ENCODE results near the gene CRLF3.

- TF ChIP-seq CTCF (IDR thresholded peaks at IDR 0.05) (no peak), ATF2 (CRISPR knock-in tag; IDR thresholded peaks at IDR 0.05; ENCODE audit: borderline replicate concordance, low read depth) (no peak), RELA (CRISPR knock-in tag; IDR thresholded peaks at IDR 0.05; ENCODE audit: borderline replicate concordance) (no peak), KAT7 (CRISPR knock-in tag; IDR thresholded peaks at IDR 0.05; ENCODE audit: borderline replicate concordance) (no peak), FOXP1 (CRISPR knock-in tag; IDR thresholded peaks at IDR 0.05; ENCODE audit: borderline replicate concordance) (no peak), TEAD4 (CRISPR knock-in tag; IDR thresholded peaks at IDR 0.05) (no peak), GRHL2 (CRISPR knock-in tag; IDR thresholded peaks at IDR 0.05; ENCODE audit: insufficient replicate concordance, severe bottlenecking) (no peak), GABPB1 (CRISPR knock-in tag; IDR thresholded peaks at IDR 0.05) (no peak), NR2C2 (CRISPR knock-in tag; IDR thresholded peaks at IDR 0.05) (no peak), ZNF423 (CRISPR knock-in tag; IDR thresholded peaks at IDR 0.05) (no peak), IRF2 (CRISPR knock-in tag; IDR thresholded peaks at IDR 0.05; ENCODE audit: borderline replicate concordance, low read depth) (no peak)
- TF ChIP-seq, protein P1, sequence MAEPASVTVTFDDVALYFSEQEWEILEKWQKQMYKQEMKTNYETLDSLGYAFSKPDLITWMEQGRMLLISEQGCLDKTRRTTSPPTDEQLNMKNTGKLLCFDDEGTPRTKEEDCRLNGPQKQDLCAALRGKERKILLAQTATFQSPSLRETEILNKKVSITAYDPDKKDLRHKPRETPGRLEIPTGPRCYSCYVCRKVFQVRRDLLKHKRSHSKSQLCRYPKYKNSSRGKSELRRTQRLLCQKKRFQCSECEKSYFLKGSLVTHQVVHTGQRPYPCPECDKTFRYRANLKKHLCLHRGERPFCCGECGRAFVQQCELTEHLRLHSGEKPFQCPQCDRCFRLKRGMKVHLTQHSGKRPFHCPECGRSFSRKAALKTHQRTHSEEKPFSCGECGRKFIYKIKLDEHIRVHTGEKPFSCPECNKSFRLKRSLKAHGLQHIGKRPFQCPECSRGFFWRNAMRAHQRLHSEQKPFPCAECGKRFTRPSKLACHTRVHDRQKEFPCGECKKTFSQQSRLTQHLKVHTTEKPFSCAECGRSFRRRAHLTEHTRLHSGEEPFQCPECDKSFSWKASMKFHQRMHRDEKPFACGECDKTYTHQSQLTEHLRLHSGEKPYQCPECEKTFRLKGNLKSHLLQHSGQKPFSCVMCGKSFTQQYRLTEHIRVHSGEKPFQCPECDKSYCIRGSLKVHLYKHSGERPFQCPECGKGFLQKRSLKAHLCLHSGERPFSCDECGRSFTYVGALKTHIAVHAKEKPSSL (CRISPR knock-in tag; conservative IDR thresholded peaks at IDR 0.05), result no peak
- TF ChIP-seq, protein P2, sequence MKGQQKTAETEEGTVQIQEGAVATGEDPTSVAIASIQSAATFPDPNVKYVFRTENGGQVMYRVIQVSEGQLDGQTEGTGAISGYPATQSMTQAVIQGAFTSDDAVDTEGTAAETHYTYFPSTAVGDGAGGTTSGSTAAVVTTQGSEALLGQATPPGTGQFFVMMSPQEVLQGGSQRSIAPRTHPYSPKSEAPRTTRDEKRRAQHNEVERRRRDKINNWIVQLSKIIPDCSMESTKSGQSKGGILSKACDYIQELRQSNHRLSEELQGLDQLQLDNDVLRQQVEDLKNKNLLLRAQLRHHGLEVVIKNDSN (CRISPR knock-in tag; IDR thresholded peaks at IDR 0.05), result no peak
Observed at GRCh38 chr17:30801671-30802070, 22.8 kb downstream of the CRLF3 start.

Data from WTC11 (cell line).